Fibroblast of lung (primary cell): Measurements from ENCODE around the gene TAF3. TPM values are rescaled to one million over a fixed set of nuclear protein-coding genes. Genes with fewer than 3 reads are reported as not detected.

Experiments used
- DNase-seq, 2 donors: peaks; one replicate each; pipeline versions ENCODE4 v3.0.0 to v3.0.0-alpha.2; 2010; ENCODE audit warnings: low read depth in 2 of 2
- H2AFZ ChIP-seq: 2 replicates; pipeline ENCODE4 v1.5.1; 2012; ENCODE audit warnings: low read length, control low read depth, inconsistent platforms
- H3K27ac ChIP-seq: 2 replicates; pipeline ENCODE4 v1.5.1; 2011; ENCODE audit warnings: low read length, control low read depth; ENCODE audit not compliant: insufficient read depth
- H3K27me3 ChIP-seq: 2 replicates; pipeline ENCODE4 v1.5.1; 2011; ENCODE audit warnings: mild to moderate bottlenecking, low read length; ENCODE audit not compliant: control insufficient read depth, insufficient read depth
- H3K36me3 ChIP-seq: 2 replicates; pipeline ENCODE4 v1.5.1; 2011; ENCODE audit warnings: low read length; ENCODE audit not compliant: control insufficient read depth, insufficient read depth
- H3K4me1 ChIP-seq: 2 replicates; pipeline ENCODE4 v1.5.1; 2011; ENCODE audit warnings: low read length; ENCODE audit not compliant: control insufficient read depth, insufficient read depth; ENCODE audit errors: extremely low read depth
- H3K4me2 ChIP-seq: 2 replicates; pipeline ENCODE4 v1.5.1; 2011; ENCODE audit warnings: low read length, control low read depth; ENCODE audit not compliant: insufficient read depth; ENCODE audit errors: extremely low read depth
- H3K4me3 ChIP-seq, 4 experiments: fragments of 200-600 bp in 1 of 4; sonication (generic) in 1 of 4; replicated peaks in 1 of 4; 2 replicates each; pipeline ENCODE4 v1.5.1; 2011 to 2016; ENCODE audit warnings: low read length in 4 of 4, low read depth in 3 of 4, mild to moderate bottlenecking in 3 of 4, control low read depth in 2 of 4, inconsistent platforms in 1 of 4, mixed read lengths in 1 of 4; ENCODE audit not compliant: insufficient read depth in 1 of 4; ENCODE audit errors: control extremely low read depth in 1 of 4
- H3K79me2 ChIP-seq: 2 replicates; pipeline ENCODE4 v1.5.1; 2012; ENCODE audit warnings: mild to moderate bottlenecking, low read length, inconsistent platforms; ENCODE audit not compliant: control insufficient read depth, insufficient read depth
- H3K9ac ChIP-seq: 2 replicates; pipeline ENCODE4 v1.5.1; 2011; ENCODE audit warnings: mild to moderate bottlenecking, low read length, control low read depth; ENCODE audit not compliant: insufficient read depth
- H3K9me3 ChIP-seq: 2 replicates; pipeline ENCODE4 v1.5.1; 2012; ENCODE audit warnings: low read depth, low read length; ENCODE audit not compliant: control insufficient read depth, insufficient read depth
- H4K20me1 ChIP-seq: 2 replicates; pipeline ENCODE4 v1.5.1; 2011; ENCODE audit warnings: low read length; ENCODE audit not compliant: control insufficient read depth, insufficient read depth; ENCODE audit errors: extremely low read depth
- CTCF ChIP-seq, 2 donors: IDR thresholded peaks in 1 of 2; conservative IDR thresholded peaks in 1 of 2; 1 replicate in 1 of 2; 2 replicates in 1 of 2; pipeline ENCODE4 v1.5.1; 2011 to 2012; ENCODE audit warnings: low read length in 2 of 2, control low read depth in 1 of 2, inconsistent platforms in 1 of 2, low read depth in 1 of 2, mild to moderate bottlenecking in 1 of 2
- EZH2 ChIP-seq: IDR thresholded peaks from 2 replicates; pipeline ENCODE4 v1.5.1; 2012; ENCODE audit warnings: low read length, control low read depth, mild to moderate bottlenecking; ENCODE audit errors: missing control alignments
- polyA plus RNA-seq, 2 donors: library from polyadenylated mRNA; depleted of rRNA in 1 of 2; stranded (reverse) in 1 of 2; unstranded in 1 of 2; fragments of >200 nt; gene quantifications; 2 replicates each; pipeline ENCODE4 v1.2.1, GENCODE V29; 2011 to 2012; ENCODE audit warnings: missing spikeins in 1 of 2
- total RNA-seq: library from RNA; depleted of rRNA; stranded (reverse); fragments of >200 nt; gene quantifications from 2 replicates; pipeline ENCODE4 v1.2.1, GENCODE V29; 2014

TAF3 gene
- total and polyA plus RNA-seq, 2 donors (not counting 1 experiment from before 2014, with no cell fraction given), result 2.1 to 4.0 TPM

GRCh38 chr10:7942859-7943258 lies 124.6 kb downstream of the TAF3 start:
- H3K4me2 ChIP-seq, result no peak overlapping the region
- no peak for DNase-seq
- peaks cover 3% of the 10 kb centered on the region for H3K79me2 ChIP-seq
- no peaks in the 10 kb centered on the region for H3K27me3 ChIP-seq
- H3K27ac ChIP-seq, result no peak overlapping the region
- H3K4me3 ChIP-seq, result no peak overlapping the region
- no peak for TF ChIP-seq CTCF (conservative IDR thresholded peaks at IDR 0.05 in 1 of 2, IDR thresholded peaks at IDR 0.05 in 1 of 2; ENCODE audit: low read depth in 1 of 2, low read length in 2 of 2)
- no peak for TF ChIP-seq EZH2
- H3K9ac ChIP-seq, result no peak overlapping the region
- no peaks in the 10 kb centered on the region for H4K20me1 ChIP-seq
- peaks cover 14% of the 10 kb centered on the region for H3K4me1 ChIP-seq
- no peaks in the 10 kb centered on the region for H3K36me3 ChIP-seq
- no peak overlapping the region for H2AFZ ChIP-seq
- H3K9me3 ChIP-seq, result no peaks in the 10 kb centered on the region

DNA sequence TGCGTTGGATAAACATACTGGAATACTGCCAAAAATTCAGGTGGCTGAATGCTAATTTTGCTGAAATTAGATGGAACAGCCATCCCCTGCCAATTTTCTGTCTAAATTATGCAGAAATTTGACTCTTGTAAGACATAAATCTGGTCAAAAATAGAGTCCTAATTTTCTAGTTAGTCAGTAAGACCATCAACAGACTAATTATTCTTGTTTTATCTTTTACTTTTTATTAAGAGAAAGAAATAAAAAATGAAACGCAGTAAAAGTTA lies 125.8 kb downstream of the TAF3 start:
- Histone ChIP-seq H3K9ac (no peak overlapping the region), H2AFZ (no peak overlapping the region), H3K4me1 (peaks cover 19% of the 10 kb centered on the region), H3K9me3 (no peaks in the 10 kb centered on the region), H3K36me3 (no peaks in the 10 kb centered on the region), H3K27ac (no peak overlapping the region), H4K20me1 (no peaks in the 10 kb centered on the region), H3K79me2 (peaks cover 3% of the 10 kb centered on the region), H3K4me2 (no peak overlapping the region), H3K4me3 (no peak overlapping the region), H3K27me3 (no peaks in the 10 kb centered on the region)
- TF ChIP-seq EZH2 (no peak), CTCF (conservative IDR thresholded peaks at IDR 0.05 in 1 of 2, IDR thresholded peaks at IDR 0.05 in 1 of 2; ENCODE audit: low read depth in 1 of 2, low read length in 2 of 2) (no peak)
- no peak for DNase-seq

DNA sequence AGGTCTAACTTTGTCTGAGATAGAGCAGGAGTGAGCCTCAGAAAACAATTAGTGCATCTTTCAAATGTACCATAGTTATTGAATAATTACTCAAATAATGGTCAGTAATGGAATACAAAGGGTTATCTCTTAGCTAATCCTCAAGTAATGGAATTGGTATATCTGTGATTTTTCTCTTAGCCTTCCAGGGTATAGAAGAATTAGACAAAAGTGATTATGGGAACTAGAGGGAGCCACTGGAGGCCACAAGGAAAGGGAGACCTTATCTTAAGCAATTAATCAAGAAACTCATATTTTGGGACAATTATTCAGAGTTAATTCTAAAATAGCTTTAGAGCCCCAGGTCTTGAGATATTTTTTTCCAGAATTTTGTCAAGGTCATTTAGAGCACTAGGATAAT lies 126.2 kb downstream of the TAF3 start:
- Histone ChIP-seq H3K27me3 (no peaks in the 10 kb centered on the region), H3K9ac (no peak overlapping the region), H3K4me2 (no peak overlapping the region), H3K4me1 (peaks cover 20% of the 10 kb centered on the region), H3K79me2 (peaks cover 3% of the 10 kb centered on the region), H4K20me1 (no peaks in the 10 kb centered on the region), H3K27ac (no peak overlapping the region), H3K4me3 (no peak overlapping the region), H2AFZ (no peak overlapping the region), H3K9me3 (no peaks in the 10 kb centered on the region), H3K36me3 (no peaks in the 10 kb centered on the region)
- TF ChIP-seq EZH2 (no peak), CTCF (conservative IDR thresholded peaks at IDR 0.05 in 1 of 2, IDR thresholded peaks at IDR 0.05 in 1 of 2; ENCODE audit: low read depth in 1 of 2, low read length in 2 of 2) (no peak)
- no peak for DNase-seq
